ACC112 (cell line): Measurements from ENCODE around the gene SCAP.

ENCODE experiments used
- H2AFZ ChIP-seq: fragments of 200-600 bp; sonication (generic); one replicate; pipeline ENCODE4 v1.6.0; 2017; ENCODE audit warnings: antibody characterized with exemption, low read length; ENCODE audit not compliant: unreplicated experiment
- H3K27ac ChIP-seq: fragments of 200-600 bp; sonication (generic); 2 replicates; pipeline ENCODE4 v1.5.1; 2014; ENCODE audit warnings: low read depth, mild to moderate bottlenecking, antibody characterized with exemption, low read length, moderate library complexity
- H3K27me3 ChIP-seq: fragments of 200-600 bp; sonication (generic); 2 replicates; pipeline ENCODE4 v1.6.1; 2014; ENCODE audit warnings: mild to moderate bottlenecking, antibody characterized with exemption, low read length, moderate library complexity, mixed read lengths; ENCODE audit not compliant: insufficient read depth
- H3K36me3 ChIP-seq: fragments of 200-600 bp; sonication (generic); 2 replicates; pipeline ENCODE4 v1.6.1; 2016; ENCODE audit warnings: mild to moderate bottlenecking, antibody characterized with exemption, low read length, moderate library complexity, mixed read lengths; ENCODE audit not compliant: insufficient read depth
- H3K4me1 ChIP-seq: fragments of 200-600 bp; sonication (generic); one replicate; pipeline ENCODE4 v1.6.1; 2016; ENCODE audit warnings: low read length, mixed read lengths; ENCODE audit not compliant: insufficient read depth, unreplicated experiment, control insufficient read depth
- H3K4me3 ChIP-seq: fragments of 200-600 bp; sonication (generic); 2 replicates; pipeline ENCODE4 v1.5.1; 2014; ENCODE audit warnings: mild to moderate bottlenecking, low read depth, low read length
- H3K79me2 ChIP-seq: fragments of 200-600 bp; sonication (generic); one replicate; pipeline ENCODE4 v1.6.0; 2016; ENCODE audit warnings: low read length; ENCODE audit not compliant: control insufficient read depth, unreplicated experiment, insufficient read depth

The SCAP gene

GRCh38 chr3:47414666-47415587 is 60.8 kb downstream of the SCAP start:
- Histone ChIP-seq H3K79me2 (no peaks in the 10 kb centered on the region), H3K27me3 (no peaks in the 10 kb centered on the region), H2AFZ (no peak overlapping the region), H3K4me1 (peaks cover 3% of the 10 kb centered on the region), H3K36me3 (peaks cover 26% of the 10 kb centered on the region; the same call in 1 of the 2 replicates), H3K4me3 (no peak overlapping the region), H3K27ac (no peak overlapping the region)

GRCh38 chr3:47414161-47414564 is 61.6 kb downstream of the SCAP start:
- no peak overlapping the region for H2AFZ ChIP-seq
- no peak overlapping the region for H3K4me3 ChIP-seq
- H3K79me2 ChIP-seq = no peaks in the 10 kb centered on the region
- H3K36me3 ChIP-seq = peaks cover 23% of the 10 kb centered on the region; the same call in 1 of the 2 replicates
- no peaks in the 10 kb centered on the region for H3K27me3 ChIP-seq
- no peak overlapping the region for H3K27ac ChIP-seq
- peaks cover 3% of the 10 kb centered on the region for H3K4me1 ChIP-seq

- H3K36me3 ChIP-seq = peaks cover 22% of the 10 kb centered on the region; the same call in 1 of the 2 replicates
Observed at GRCh38 chr3:47413751-47414150, 62.0 kb downstream of the SCAP start.

GRCh38 chr3:47412842-47413520 is 62.8 kb downstream of the SCAP start:
- Histone ChIP-seq H3K79me2 (no peaks in the 10 kb centered on the region), H3K36me3 (peaks cover 21% of the 10 kb centered on the region; the same call in 1 of the 2 replicates), H3K27ac (no peak overlapping the region), H2AFZ (no peak overlapping the region), H3K4me3 (no peak overlapping the region), H3K27me3 (no peaks in the 10 kb centered on the region), H3K4me1 (peaks cover 3% of the 10 kb centered on the region)

More at GRCh38 chr3:47413751-47414150, 62.0 kb downstream of the SCAP start:
- H3K27me3 ChIP-seq = no peaks in the 10 kb centered on the region
- H3K4me3 ChIP-seq = no peak overlapping the region
- no peak overlapping the region for H3K27ac ChIP-seq
- H3K4me1 ChIP-seq = peaks cover 3% of the 10 kb centered on the region
- no peaks in the 10 kb centered on the region for H3K79me2 ChIP-seq
- no peak overlapping the region for H2AFZ ChIP-seq

- Histone ChIP-seq H3K79me2 (no peaks in the 10 kb centered on the region), H2AFZ (no peak overlapping the region), H3K27ac (no peak overlapping the region), H3K36me3 (peaks cover 21% of the 10 kb centered on the region; the same call in 1 of the 2 replicates), H3K27me3 (no peaks in the 10 kb centered on the region), H3K4me1 (peaks cover 3% of the 10 kb centered on the region), H3K4me3 (no peak overlapping the region)
Observed at GRCh38 chr3:47412453-47412756, 63.3 kb downstream of the SCAP start.

GRCh38 chr3:47411696-47412452 is 63.9 kb downstream of the SCAP start:
- Histone ChIP-seq H3K27ac (no peak overlapping the region), H3K36me3 (peaks cover 24% of the 10 kb centered on the region; the same call in 1 of the 2 replicates), H3K27me3 (no peaks in the 10 kb centered on the region), H3K4me1 (peaks cover 3% of the 10 kb centered on the region), H2AFZ (no peak overlapping the region), H3K79me2 (no peaks in the 10 kb centered on the region), H3K4me3 (no peak overlapping the region)

- Histone ChIP-seq H3K36me3 (peaks cover 24% of the 10 kb centered on the region; the same call in 1 of the 2 replicates), H3K27me3 (no peaks in the 10 kb centered on the region), H3K4me3 (no peak overlapping the region), H3K79me2 (no peaks in the 10 kb centered on the region), H3K4me1 (peaks cover 3% of the 10 kb centered on the region), H3K27ac (no peak overlapping the region), H2AFZ (no peak overlapping the region)
Observed at GRCh38 chr3:47410801-47411646, 64.7 kb downstream of the SCAP start.

- peaks cover 22% of the 10 kb centered on the region; the same call in 1 of the 2 replicates for H3K36me3 ChIP-seq
- H3K27ac ChIP-seq = no peak overlapping the region
- H3K27me3 ChIP-seq = no peaks in the 10 kb centered on the region
- H2AFZ ChIP-seq = no peak overlapping the region
- no peak overlapping the region for H3K4me3 ChIP-seq
- H3K4me1 ChIP-seq = peaks cover 6% of the 10 kb centered on the region
- peaks cover 4% of the 10 kb centered on the region for H3K79me2 ChIP-seq
Observed at GRCh38 chr3:47410417-47410720, 65.4 kb downstream of the SCAP start.

GRCh38 chr3:47409688-47410416 is 65.9 kb downstream of the SCAP start:
- no peaks in the 10 kb centered on the region for H3K27me3 ChIP-seq
- H2AFZ ChIP-seq = no peak overlapping the region
- peaks cover 18% of the 10 kb centered on the region; the same call in 1 of the 2 replicates for H3K36me3 ChIP-seq
- peaks cover 11% of the 10 kb centered on the region for H3K4me1 ChIP-seq
- H3K79me2 ChIP-seq = peaks cover 8% of the 10 kb centered on the region
- H3K27ac ChIP-seq = no peak overlapping the region
- H3K4me3 ChIP-seq = no peak overlapping the region
